Liver (tissue), 9 donors: ENCODE results near the gene RNF112. TPM values are rescaled to one million over a fixed set of nuclear protein-coding genes. Genes with fewer than 3 reads are reported as not detected.

ENCODE experiments used
- DNase-seq: peaks from one replicate; pipeline ENCODE4 v3.0.0-alpha.2; 2017; ENCODE audit warnings: low spot score
- H3K27ac ChIP-seq, 2 donors: one replicate each; pipeline ENCODE4 v1.7.0; 2013; ENCODE audit warnings: inconsistent platforms in 2 of 2, low read length in 2 of 2, control low read depth in 1 of 2, low read depth in 1 of 2, mild to moderate bottlenecking in 1 of 2
- H3K27me3 ChIP-seq, 4 donors: one replicate each; pipeline versions ENCODE4 v1.6.1 to v1.7.0; 2013; ENCODE audit warnings: low read length in 3 of 4, inconsistent platforms in 1 of 4, mild to moderate bottlenecking in 1 of 4, moderate library complexity in 1 of 4; ENCODE audit not compliant: control insufficient read depth in 4 of 4, insufficient read depth in 4 of 4
- H3K36me3 ChIP-seq, 4 donors: one replicate each; pipeline versions ENCODE4 v1.6.1 to v1.7.0; 2013; ENCODE audit warnings: low read length in 3 of 4, mild to moderate bottlenecking in 3 of 4, low read depth in 1 of 4, moderate library complexity in 1 of 4; ENCODE audit not compliant: control insufficient read depth in 4 of 4, insufficient read depth in 3 of 4
- H3K4me1 ChIP-seq, 4 donors: one replicate each; pipeline versions ENCODE4 v1.6.1 to v1.7.0; 2013; ENCODE audit warnings: low read length in 3 of 4, mild to moderate bottlenecking in 3 of 4, moderate library complexity in 1 of 4; ENCODE audit not compliant: control insufficient read depth in 4 of 4, insufficient read depth in 4 of 4
- H3K4me3 ChIP-seq, 3 donors: one replicate each; pipeline versions ENCODE4 v1.6.1 to v1.7.0; 2013; ENCODE audit warnings: low read length in 3 of 3, control low read depth in 1 of 3, low read depth in 1 of 3, mild to moderate bottlenecking in 1 of 3
- H3K9ac ChIP-seq, 2 donors: one replicate each; pipeline ENCODE4 v1.7.0; 2013; ENCODE audit warnings: low read length in 2 of 2, mild to moderate bottlenecking in 2 of 2, moderate library complexity in 2 of 2, control low read depth in 1 of 2, low read depth in 1 of 2
- H3K9me3 ChIP-seq, 4 donors: one replicate each; pipeline versions ENCODE4 v1.6.1 to v1.7.0; 2013; ENCODE audit warnings: low read length in 3 of 4; ENCODE audit not compliant: control insufficient read depth in 4 of 4
- EGR1 ChIP-seq, 2 donors: IDR thresholded peaks; 2 replicates each; pipeline ENCODE4 v1.6.1; 2016 to 2018; ENCODE audit warnings: antibody characterized with exemption in 2 of 2, low read depth in 2 of 2
- FOXA1 ChIP-seq: IDR thresholded peaks from 2 replicates; pipeline ENCODE4 v1.6.1; 2016; ENCODE audit warnings: antibody characterized with exemption
- GABPA ChIP-seq, 2 donors: IDR thresholded peaks in 1 of 2; conservative IDR thresholded peaks in 1 of 2; 2 replicates each; pipeline ENCODE4 v1.6.1; 2016; ENCODE audit warnings: antibody characterized with exemption in 2 of 2, mild to moderate bottlenecking in 1 of 2, moderate library complexity in 1 of 2
- HNF4A ChIP-seq, 2 donors: conservative IDR thresholded peaks; 2 replicates each; pipeline ENCODE4 v1.6.1; 2016; ENCODE audit warnings: antibody characterized with exemption in 2 of 2, mild to moderate bottlenecking in 2 of 2
- HNF4G ChIP-seq: IDR thresholded peaks from 2 replicates; pipeline ENCODE4 v1.6.1; 2016; ENCODE audit warnings: antibody characterized with exemption
- JUND ChIP-seq, 2 donors: IDR thresholded peaks; 2 replicates each; pipeline ENCODE4 v1.6.1; 2016; ENCODE audit warnings: antibody characterized with exemption in 2 of 2
- NR2F2 ChIP-seq: IDR thresholded peaks from 2 replicates; pipeline ENCODE4 v1.6.1; 2016; ENCODE audit warnings: antibody characterized with exemption
- REST ChIP-seq: IDR thresholded peaks from 2 replicates; pipeline ENCODE4 v1.6.1; 2016; ENCODE audit warnings: antibody characterized with exemption, mild to moderate bottlenecking
- YY1 ChIP-seq: IDR thresholded peaks from 2 replicates; pipeline ENCODE4 v1.6.1; 2016; ENCODE audit warnings: antibody characterized with exemption, mild to moderate bottlenecking
- WGBS: extraction: QIAGEN DNeasy Blood & Tissue Kit; methylation state at CpG from one replicate; pipeline ENCODE4 v1.1.7; 2013; 5-methylcytosine and 5-hydroxymethylcytosine counted together
- polyA plus RNA-seq, 2 donors: library from polyadenylated mRNA; stranded (reverse) in 1 of 2; unstranded in 1 of 2; fragments of 200-250 nt in 1 of 2; fragments of >200 nt in 1 of 2; fragmentation: Nextera tagmentation in 1 of 2; extraction: Ambion mirVana in 1 of 2; gene quantifications; one replicate each; pipeline versions ENCODE4 v1.2.1 to v1.2.3, GENCODE V29; 2013 to 2015
- total RNA-seq, 2 donors: library from RNA; depleted of rRNA; stranded (reverse); fragments of >200 nt; gene quantifications; one replicate each; pipeline ENCODE4 v1.2.3, GENCODE V29; 2014
- donor health status: healthy.
- donor health status: healthy.
- donor health status: healthy.
- donor health status: healthy.
- donor health status: healthy.

The RNF112 gene
- total and polyA plus RNA-seq, 4 donors: 0.04 to 0.42 (median 0.20) TPM

GRCh38 chr17:19378416-19379360 lies 32.3 kb upstream of the RNF112 start, which contains the start of gene MAPK7:
MAPK7 (plus strand) TSS chr17:19378498; CDS start chr17:19378901, 403 bp downstream.
- TF ChIP-seq NR2F2: peak; percentile 11
- no peak for TF ChIP-seq GABPA (IDR thresholded peaks at IDR 0.05 in 1 of 2, conservative IDR thresholded peaks at IDR 0.05 in 1 of 2)
- no peak for TF ChIP-seq YY1
- H3K27me3 ChIP-seq: no peaks in the 10 kb centered on the region
- H3K9ac ChIP-seq: peak within 1 kb of the TSS; percentile 71 to 89
- H3K36me3 ChIP-seq: peaks cover 4 to 16% (median 9%) of the 10 kb centered on the region in 4 donors
- no peak for DNase-seq
- H3K4me1 ChIP-seq: peaks cover 6 to 23% (median 14%) of the 10 kb centered on the region in 4 donors
- peak within 1 kb of the TSS; percentile 82 to 92 (median 86) for H3K4me3 ChIP-seq
- 16% methylated on average over 69 of the region's 69 CpGs for WGBS
- peak within 1 kb of the TSS; percentile 95 to 97 for H3K27ac ChIP-seq
- no peaks in the 10 kb centered on the region for H3K9me3 ChIP-seq

GRCh38 chr17:19379361-19380065 lies 31.5 kb upstream of the RNF112 start:
- Histone ChIP-seq H3K36me3 (peaks cover 6 to 22% (median 10%) of the 10 kb centered on the region in 4 donors), H3K9me3 (no peaks in the 10 kb centered on the region), H3K4me3 (peak overlapping the region in 2 of 3 donors; percentile 65 to 86), H3K27ac (no peak overlapping the region), H3K27me3 (no peaks in the 10 kb centered on the region), H3K4me1 (peaks cover 6 to 23% (median 14%) of the 10 kb centered on the region in 4 donors), H3K9ac (no peak overlapping the region)
- no peak for DNase-seq
- WGBS: 89% methylated on average over 13 of the region's 13 CpGs
- no peak for TF ChIP-seq HNF4G
- no peak for TF ChIP-seq EGR1 (IDR thresholded peaks at IDR 0.05; ENCODE audit: low read depth in 2 of 2)
- TF ChIP-seq YY1: no peak
- no peak for TF ChIP-seq NR2F2
- no peak for TF ChIP-seq FOXA1

- no peak for DNase-seq
- H3K4me3 ChIP-seq: no peak overlapping the region
- peaks cover 6 to 23% (median 14%) of the 10 kb centered on the region in 4 donors for H3K4me1 ChIP-seq
- no peaks in the 10 kb centered on the region for H3K9me3 ChIP-seq
- peaks cover 6 to 22% (median 10%) of the 10 kb centered on the region in 4 donors for H3K36me3 ChIP-seq
- WGBS: 94% methylated on average over 29 of the region's 29 CpGs
- no peak for TF ChIP-seq JUND (IDR thresholded peaks at IDR 0.05)
- TF ChIP-seq HNF4A (conservative IDR thresholded peaks at IDR 0.05): no peak
- TF ChIP-seq HNF4G: no peak
- TF ChIP-seq YY1: no peak
- no peak for TF ChIP-seq REST
- H3K9ac ChIP-seq: no peak overlapping the region
- H3K27me3 ChIP-seq: no peaks in the 10 kb centered on the region
- no peak overlapping the region for H3K27ac ChIP-seq
Observed at GRCh38 chr17:19380481-19381301, 30.3 kb upstream of the RNF112 start.
